ENCODE results near the gene GPR75. TPM values are rescaled to one million over a fixed set of nuclear protein-coding genes. Genes with fewer than 3 reads are reported as not detected.
"Not testable (repeated sequence)": the region's sequence is repeated elsewhere in the genome, so short reads cannot be mapped to it uniquely, and the experiment has no call there.

GPR75 gene
- total and polyA plus RNA-seq, 3 experiments from 2014 or later, result 2.0 to 2.1 TPM; not detected in 1

- ChIA-PET CTCF (no interaction called here), POLR2A (interaction anchor here (0.5 kb wide), 1 partner anchor 38 kb away, joined by 3 read pairs; no protein-coding TSS in a partner anchor)
- H3K4me3 Mint-ChIP-seq, result peak overlapping the region in 1 of 7 donors; percentile 45
- Histone ChIP-seq H3K36me3 (ENCODE audit: insufficient read depth, low read length) (no peaks in the 10 kb centered on the region), H3K9me3 (ENCODE audit: low read length) (no peaks in the 10 kb centered on the region), H3K4me3 (ENCODE audit: low read length) (no peak overlapping the region), H3K27ac (ENCODE audit: low read depth, low read length) (no peak overlapping the region), H3K4me1 (ENCODE audit: insufficient read depth, low read length) (no peaks in the 10 kb centered on the region), H3K27me3 (ENCODE audit: insufficient read depth, low read length, poor library complexity, severe bottlenecking) (no peaks in the 10 kb centered on the region)
- peak overlapping the region in 1 of 8 donors; percentile 38 for H3K27ac Mint-ChIP-seq
- H3K36me3 Mint-ChIP-seq, result peaks cover 11 to 27% (median 12%) of the 10 kb centered on the region in 3 donors
- H3K4me1 Mint-ChIP-seq, result no peaks in the 10 kb centered on the region
- no peak for DNase-seq
- H3K9me3 Mint-ChIP-seq, result peaks cover 0 to 4% (median 2%) of the 10 kb centered on the region in 5 donors
- no peaks in the 10 kb centered on the region for H3K27me3 Mint-ChIP-seq
Measured at GRCh38 chr2:53828331-53828730, 31.4 kb downstream of the GPR75 start.

- H3K4me3 ChIP-seq (ENCODE audit: low read length), result no peak overlapping the region
- no peaks in the 10 kb centered on the region for H3K4me1 ChIP-seq (ENCODE audit: insufficient read depth, low read length)
- H3K36me3 Mint-ChIP-seq, result peaks cover 8 to 23% (median 11%) of the 10 kb centered on the region in 3 donors
- ChIA-PET CTCF (no interaction called here), POLR2A (interaction anchor here (0.5 kb wide), 1 partner anchor 37 kb away, joined by 3 read pairs; no protein-coding TSS in a partner anchor)
- DNase-seq, result no peak
- no peaks in the 10 kb centered on the region for H3K4me1 Mint-ChIP-seq
- H3K27ac Mint-ChIP-seq, result peak overlapping the region in 1 of 8 donors; percentile 63
- no peaks in the 10 kb centered on the region for H3K27me3 Mint-ChIP-seq
- no peaks in the 10 kb centered on the region for H3K9me3 ChIP-seq (ENCODE audit: low read length)
- no peak overlapping the region for H3K27ac ChIP-seq (ENCODE audit: low read depth, low read length)
- H3K36me3 ChIP-seq (ENCODE audit: insufficient read depth, low read length), result no peaks in the 10 kb centered on the region
- peaks cover 0 to 4% (median 2%) of the 10 kb centered on the region in 5 donors for H3K9me3 Mint-ChIP-seq
- no peak overlapping the region for H3K4me3 Mint-ChIP-seq
- no peaks in the 10 kb centered on the region for H3K27me3 ChIP-seq (ENCODE audit: insufficient read depth, low read length, poor library complexity, severe bottlenecking)
Measured at GRCh38 chr2:53827398-53828175, 32.2 kb downstream of the GPR75 start.

GRCh38 chr2:53826587-53827397, 33.0 kb downstream of the GPR75 start:
- H3K9me3 Mint-ChIP-seq, result peaks cover 0 to 4% (median 2%) of the 10 kb centered on the region in 5 donors
- Histone ChIP-seq H3K27me3 (ENCODE audit: insufficient read depth, low read length, poor library complexity, severe bottlenecking) (no peaks in the 10 kb centered on the region), H3K4me3 (ENCODE audit: low read length) (no peak overlapping the region), H3K9me3 (ENCODE audit: low read length) (no peaks in the 10 kb centered on the region), H3K27ac (ENCODE audit: low read depth, low read length) (no peak overlapping the region), H3K4me1 (ENCODE audit: insufficient read depth, low read length) (no peaks in the 10 kb centered on the region), H3K36me3 (ENCODE audit: insufficient read depth, low read length) (no peaks in the 10 kb centered on the region)
- H3K36me3 Mint-ChIP-seq, result peaks cover 6 to 20% (median 11%) of the 10 kb centered on the region in 3 donors
- H3K4me1 Mint-ChIP-seq, result no peaks in the 10 kb centered on the region
- DNase-seq, result no peak
- POLR2A ChIA-PET, result no interaction called here
- CTCF ChIA-PET, result no interaction called here
- no peaks in the 10 kb centered on the region for H3K27me3 Mint-ChIP-seq
- H3K27ac Mint-ChIP-seq, result peak overlapping the region in 2 of 8 donors; percentile 17 to 32
- H3K4me3 Mint-ChIP-seq, result no peak overlapping the region

GRCh38 chr2:53826030-53826410, 33.7 kb downstream of the GPR75 start:
- Histone ChIP-seq H3K4me1 (ENCODE audit: insufficient read depth, low read length) (no peaks in the 10 kb centered on the region), H3K27me3 (ENCODE audit: insufficient read depth, low read length, poor library complexity, severe bottlenecking) (no peaks in the 10 kb centered on the region), H3K9me3 (ENCODE audit: low read length) (no peaks in the 10 kb centered on the region), H3K36me3 (ENCODE audit: insufficient read depth, low read length) (no peaks in the 10 kb centered on the region), H3K4me3 (ENCODE audit: low read length) (no peak overlapping the region), H3K27ac (ENCODE audit: low read depth, low read length) (no peak overlapping the region)
- Mint-ChIP-seq H3K27me3 (no peaks in the 10 kb centered on the region), H3K4me1 (no peaks in the 10 kb centered on the region), H3K27ac (peak overlapping the region in 1 of 8 donors; percentile 32), H3K9me3 (peaks cover 0 to 4% (median 2%) of the 10 kb centered on the region in 5 donors), H3K36me3 (peaks cover 3 to 15% (median 7%) of the 10 kb centered on the region in 3 donors), H3K4me3 (no peak overlapping the region)
- ChIA-PET POLR2A (no interaction called here), CTCF (no interaction called here)
- DNase-seq, result no peak

GRCh38 chr2:53823639-53824038, 36.1 kb downstream of the GPR75 start:
- H3K27me3 ChIP-seq (ENCODE audit: insufficient read depth, low read length, poor library complexity, severe bottlenecking); H3K4me3 Mint-ChIP-seq; H3K27ac ChIP-seq (ENCODE audit: low read depth, low read length); DNase-seq; H3K27ac Mint-ChIP-seq; H3K36me3 ChIP-seq (ENCODE audit: insufficient read depth, low read length); H3K4me3 ChIP-seq (ENCODE audit: low read length); H3K9me3 ChIP-seq (ENCODE audit: low read length); CTCF ChIA-PET; H3K9me3 Mint-ChIP-seq; H3K4me1 ChIP-seq (ENCODE audit: insufficient read depth, low read length); POLR2A ChIA-PET; H3K4me1 Mint-ChIP-seq; H3K27me3 Mint-ChIP-seq: not testable (repeated sequence)
- peaks cover 3 to 17% (median 7%) of the 10 kb centered on the region in 3 donors for H3K36me3 Mint-ChIP-seq

DNA sequence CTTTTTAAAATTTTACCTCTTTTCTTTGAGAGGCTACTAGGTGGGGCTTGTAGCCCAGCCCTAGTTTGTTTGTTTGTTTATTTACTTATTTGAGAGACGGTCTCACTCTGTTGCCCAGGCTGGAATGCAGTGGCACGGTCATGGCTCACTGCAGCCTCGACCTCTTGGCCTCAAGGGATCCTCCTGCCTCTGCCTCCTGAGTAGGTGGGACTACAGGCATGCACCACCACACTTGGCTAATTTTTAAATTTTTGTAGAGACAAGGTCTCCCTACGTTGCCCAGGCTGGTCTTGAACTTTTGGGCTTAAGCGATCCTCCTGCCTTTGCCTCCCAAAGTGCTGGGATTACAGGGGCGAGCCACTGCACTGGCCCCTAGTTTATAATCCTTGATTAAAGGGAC, 38.0 kb downstream of the GPR75 start:
- no peaks in the 10 kb centered on the region for H3K9me3 ChIP-seq (ENCODE audit: low read length)
- no peak overlapping the region for H3K27ac ChIP-seq (ENCODE audit: low read depth, low read length)
- POLR2A ChIA-PET, result no interaction called here

GRCh38 chr2:53820711-53821110, 39.1 kb downstream of the GPR75 start:
- H3K36me3 ChIP-seq (ENCODE audit: insufficient read depth, low read length), result peaks cover 5% of the 10 kb centered on the region
- Mint-ChIP-seq H3K27me3 (no peaks in the 10 kb centered on the region), H3K4me3 (no peak overlapping the region), H3K36me3 (peaks cover 12 to 42% (median 16%) of the 10 kb centered on the region in 3 donors), H3K27ac (peak overlapping the region in 1 of 8 donors; percentile 36), H3K9me3 (no peaks in the 10 kb centered on the region), H3K4me1 (peaks cover 0 to 4% (median 0%) of the 10 kb centered on the region in 3 donors)
- ChIA-PET CTCF (no interaction called here), POLR2A (interaction anchor here (0.5 kb wide), 1 partner anchor 1436 kb away, joined by 3 read pairs; no protein-coding TSS in a partner anchor)
- H3K4me3 ChIP-seq (ENCODE audit: low read length), result no peak overlapping the region
- no peak for DNase-seq
- H3K27ac ChIP-seq (ENCODE audit: low read depth, low read length), result no peak overlapping the region
- H3K9me3 ChIP-seq (ENCODE audit: low read length), result no peaks in the 10 kb centered on the region
- H3K27me3 ChIP-seq (ENCODE audit: insufficient read depth, low read length, poor library complexity, severe bottlenecking), result no peaks in the 10 kb centered on the region
- H3K4me1 ChIP-seq (ENCODE audit: insufficient read depth, low read length), result no peaks in the 10 kb centered on the region

More for the DNA sequence above, 38.0 kb downstream of the GPR75 start:
- H3K9me3 Mint-ChIP-seq, result no peaks in the 10 kb centered on the region
- Histone ChIP-seq H3K4me1 (ENCODE audit: insufficient read depth, low read length) (no peaks in the 10 kb centered on the region), H3K4me3 (ENCODE audit: low read length) (no peak overlapping the region), H3K27me3 (ENCODE audit: insufficient read depth, low read length, poor library complexity, severe bottlenecking) (no peaks in the 10 kb centered on the region), H3K36me3 (ENCODE audit: insufficient read depth, low read length) (peaks cover 3% of the 10 kb centered on the region)
- H3K4me3 Mint-ChIP-seq, result no peak overlapping the region
- H3K4me1 Mint-ChIP-seq, result peaks cover 0 to 4% (median 0%) of the 10 kb centered on the region in 3 donors
- peaks cover 7 to 32% (median 11%) of the 10 kb centered on the region in 3 donors for H3K36me3 Mint-ChIP-seq
- CTCF ChIA-PET, result no interaction called here
- H3K27me3 Mint-ChIP-seq, result no peaks in the 10 kb centered on the region
- no peak for DNase-seq
- peak overlapping the region in 1 of 8 donors; percentile 57 for H3K27ac Mint-ChIP-seq

GRCh38 chr2:53820048-53820447, 39.7 kb downstream of the GPR75 start:
- ChIA-PET POLR2A (no interaction called here), CTCF (no interaction called here)
- Histone ChIP-seq H3K27ac (ENCODE audit: low read depth, low read length) (no peak overlapping the region), H3K36me3 (ENCODE audit: insufficient read depth, low read length) (peaks cover 8% of the 10 kb centered on the region), H3K9me3 (ENCODE audit: low read length) (no peaks in the 10 kb centered on the region), H3K4me3 (ENCODE audit: low read length) (no peak overlapping the region), H3K27me3 (ENCODE audit: insufficient read depth, low read length, poor library complexity, severe bottlenecking) (no peaks in the 10 kb centered on the region), H3K4me1 (ENCODE audit: insufficient read depth, low read length) (no peaks in the 10 kb centered on the region)
- Mint-ChIP-seq H3K36me3 (peaks cover 17 to 48% (median 21%) of the 10 kb centered on the region in 3 donors), H3K4me1 (peaks cover 0 to 4% (median 0%) of the 10 kb centered on the region in 3 donors), H3K27me3 (no peaks in the 10 kb centered on the region), H3K9me3 (no peaks in the 10 kb centered on the region), H3K4me3 (no peak overlapping the region), H3K27ac (peak overlapping the region in 2 of 8 donors; percentile 42 to 43)
- no peak for DNase-seq
